GM21447 (cell line): ENCODE results near the gene MOXD1.
A peak's percentile ranks its signal among the peaks of the same experiment; 100 is the strongest.

ENCODE experiments used
- ATAC-seq: cut with Tn5 transposase; IDR thresholded peaks from one replicate; pipeline ENCODE4 v1.9.1; 2021; ENCODE audit not compliant: unreplicated experiment

The MOXD1 gene

GRCh38 chr6:132400555-132400882 lies 756 bp downstream of the MOXD1 start:
- ATAC-seq = no peak

DNA sequence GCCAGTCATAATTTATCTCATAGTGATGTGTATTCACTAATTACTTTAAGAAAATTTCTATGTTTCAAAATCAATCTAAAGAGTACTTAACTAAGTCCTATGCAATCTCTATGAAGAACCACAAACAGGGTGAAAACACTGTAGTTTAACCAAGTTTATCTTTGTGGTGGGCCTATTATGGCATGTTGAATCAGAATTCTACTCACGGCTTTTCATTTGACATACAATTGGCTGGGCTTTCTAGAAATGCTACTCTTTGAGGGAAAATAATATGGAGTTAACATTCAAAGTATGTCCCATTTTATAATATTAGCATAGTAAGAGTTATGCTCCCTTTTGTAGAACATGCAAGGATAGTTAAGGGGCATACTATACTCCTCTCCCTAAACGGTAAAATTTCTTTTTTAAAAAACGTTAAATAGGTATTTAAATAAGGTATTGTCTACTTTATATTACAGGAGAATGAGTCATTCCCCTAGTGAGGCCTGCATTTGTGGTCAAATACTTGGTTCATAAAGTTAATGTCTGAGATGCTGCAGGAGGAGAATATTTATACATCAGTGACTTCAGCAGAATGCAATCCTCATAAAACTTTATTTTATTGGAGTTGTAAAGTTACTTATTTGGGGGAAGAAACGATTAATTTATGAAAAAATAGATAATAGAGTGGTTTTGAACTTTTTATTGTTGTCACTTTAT lies 1.8 kb downstream of the MOXD1 start:
- no peak for ATAC-seq

- no peak for ATAC-seq
These were observed 6.2 kb downstream of the MOXD1 start for GRCh38 chr6:132395015-132395597.

GRCh38 chr6:132392792-132393191 lies 8.5 kb downstream of the MOXD1 start:
- ATAC-seq = no peak

DNA sequence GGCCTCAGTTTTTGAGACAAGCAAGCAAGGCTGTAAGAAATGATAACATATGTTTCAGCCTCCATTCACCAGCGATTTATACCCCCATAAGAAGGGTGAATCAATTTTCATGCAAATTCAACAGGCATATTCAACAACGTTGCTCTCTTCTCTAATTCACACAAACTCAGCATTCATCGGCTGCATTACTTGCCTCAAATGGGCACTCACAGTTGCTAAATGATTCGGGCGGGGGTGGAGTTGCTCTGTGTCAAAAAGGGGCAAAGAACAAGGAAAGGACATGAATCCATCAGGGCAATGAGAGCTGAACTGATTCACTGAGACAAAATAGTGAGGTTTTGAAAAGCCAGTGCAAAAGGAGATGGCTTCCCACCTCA lies 9.0 kb downstream of the MOXD1 start:
- ATAC-seq = no peak

GRCh38 chr6:132391391-132392269 lies 9.6 kb downstream of the MOXD1 start:
- no peak for ATAC-seq

GRCh38 chr6:132390451-132390850 lies 10.8 kb downstream of the MOXD1 start:
- ATAC-seq = no peak

DNA sequence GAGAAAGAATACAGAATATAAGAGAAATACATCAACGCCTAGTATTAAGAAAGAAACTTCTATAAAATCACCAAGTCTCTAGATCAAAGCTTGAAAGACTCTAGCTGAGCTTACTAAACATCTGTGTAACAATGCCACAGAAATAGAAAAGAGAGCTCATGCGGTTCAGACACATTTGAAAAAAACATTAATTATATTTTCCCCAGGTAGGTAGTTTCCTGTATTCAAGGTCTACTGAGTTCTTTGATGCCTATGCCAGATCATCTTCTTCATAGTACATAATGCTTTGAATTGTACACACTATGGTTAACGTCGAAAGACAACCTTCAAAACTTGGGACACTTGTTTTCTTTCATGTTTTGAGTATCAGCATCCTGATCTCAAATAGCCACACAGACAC lies 11.3 kb downstream of the MOXD1 start:
- no peak for ATAC-seq

- no peak for ATAC-seq
These were observed 13.0 kb downstream of the MOXD1 start for GRCh38 chr6:132388291-132388690.

- no peak for ATAC-seq
These were observed 18.6 kb downstream of the MOXD1 start for GRCh38 chr6:132382630-132383175.

DNA sequence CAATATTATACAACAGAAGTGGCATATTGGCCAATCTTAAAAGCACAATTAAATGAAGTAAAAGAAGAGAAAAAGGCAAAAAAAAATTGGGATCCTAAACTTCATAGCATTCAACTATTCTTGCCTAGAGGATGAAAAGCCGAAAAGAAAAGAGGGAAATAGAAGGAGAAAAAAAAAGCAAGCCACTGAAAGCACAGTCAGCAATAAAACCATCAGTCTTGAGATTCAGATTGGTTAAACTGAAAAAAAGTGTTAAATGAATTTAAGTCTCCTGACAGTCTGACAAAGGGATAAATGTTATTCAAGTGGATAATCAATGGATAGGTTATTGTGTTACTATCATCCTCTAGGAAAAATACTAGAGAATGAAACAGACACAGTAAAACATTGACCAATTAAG lies 19.9 kb downstream of the MOXD1 start:
- ATAC-seq = no peak

- no peak for ATAC-seq
These were observed 20.8 kb downstream of the MOXD1 start for GRCh38 chr6:132380358-132381029.

- no peak for ATAC-seq
These were observed 31.7 kb downstream of the MOXD1 start for GRCh38 chr6:132369526-132369925.

DNA sequence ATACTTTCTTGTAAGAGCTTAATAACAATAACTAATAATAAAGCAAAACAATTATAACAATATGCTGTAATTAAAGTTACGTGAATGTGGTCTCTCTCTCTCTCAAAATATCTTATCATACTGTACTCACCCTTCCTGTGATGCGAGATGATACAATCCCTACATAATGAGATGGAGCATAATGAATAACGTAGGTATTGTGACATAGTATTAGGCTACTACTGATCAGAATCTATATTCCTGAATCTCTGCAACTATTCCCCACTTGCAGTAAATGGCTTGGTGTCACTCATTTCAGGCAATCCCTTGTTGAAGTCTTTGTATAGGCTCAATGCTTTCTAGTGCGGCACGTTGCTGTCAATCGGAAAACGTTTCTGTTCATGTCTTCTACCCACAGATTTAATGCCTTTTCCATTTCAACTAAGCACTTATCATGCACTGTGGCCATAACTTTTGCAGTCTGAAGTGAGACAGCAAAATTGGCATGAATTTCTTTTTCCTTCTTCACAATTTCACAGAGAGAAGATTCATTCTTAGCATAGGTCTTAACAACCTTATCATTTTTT lies 32.3 kb downstream of the MOXD1 start:
- ATAC-seq = no peak

- ATAC-seq = peak; percentile 98
These were observed 35.9 kb downstream of the MOXD1 start for GRCh38 chr6:132365281-132365907.

- ATAC-seq = no peak
These were observed 36.8 kb downstream of the MOXD1 start for GRCh38 chr6:132364306-132365074.

DNA sequence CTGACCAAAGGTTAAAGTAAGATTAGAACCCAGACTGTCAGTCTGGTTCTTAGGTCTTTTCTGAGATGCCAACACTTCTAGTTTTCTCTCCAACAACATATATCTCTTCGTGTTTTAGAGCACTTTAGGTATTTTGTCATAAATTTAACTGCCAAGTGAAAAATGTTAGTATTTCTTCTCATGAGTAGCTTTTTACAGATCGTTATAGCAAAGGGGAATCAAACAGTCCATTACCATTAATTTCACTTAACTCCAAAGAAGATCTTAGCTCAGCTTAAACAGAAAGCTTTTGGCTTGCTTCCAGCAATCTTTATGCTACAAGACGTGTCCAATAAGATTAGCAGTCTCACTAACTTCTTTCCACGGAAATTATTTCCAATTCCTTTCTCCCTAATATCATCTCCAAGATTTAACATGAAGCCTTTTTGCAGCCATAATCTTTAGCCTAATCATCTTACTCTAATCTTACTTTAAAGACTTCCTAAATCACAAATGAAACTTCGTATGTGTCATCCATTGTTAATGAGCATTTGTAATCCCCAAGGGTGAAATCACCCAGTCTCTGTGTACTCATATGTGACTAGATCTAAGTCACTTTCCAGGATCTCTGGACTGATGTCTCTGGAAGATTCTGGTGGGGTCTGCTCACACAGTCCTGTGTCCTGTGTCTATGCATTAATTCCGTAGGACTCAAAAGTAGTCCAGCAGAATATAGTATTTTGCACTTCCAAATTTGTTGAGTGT lies 38.7 kb downstream of the MOXD1 start:
- ATAC-seq = no peak

- no peak for ATAC-seq
These were observed 40.2 kb downstream of the MOXD1 start for GRCh38 chr6:132361101-132361500.

DNA sequence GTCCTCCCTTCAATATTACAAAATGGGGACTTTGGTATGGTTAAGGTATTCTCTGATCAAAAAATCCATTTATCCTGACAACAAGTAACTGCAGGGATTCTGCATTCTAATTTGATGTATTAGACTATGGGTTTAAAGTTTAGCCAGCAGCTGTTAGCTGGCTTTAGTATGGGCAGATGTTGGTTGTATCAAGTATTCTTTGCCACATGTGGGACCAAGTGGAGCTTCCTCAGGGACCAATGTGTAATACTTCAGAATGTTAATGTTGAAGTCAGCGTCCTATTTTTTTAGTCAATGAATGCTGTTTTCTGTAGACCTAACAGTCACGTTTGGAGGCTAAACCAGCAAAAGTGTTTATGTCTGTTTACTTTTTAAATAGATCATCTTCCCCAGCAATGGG lies 41.4 kb downstream of the MOXD1 start:
- ATAC-seq = no peak
